ENCODE results near the gene PTGER1. TPM values are rescaled to one million over a fixed set of nuclear protein-coding genes. Genes with fewer than 3 reads are reported as not detected.

The PTGER1 gene
- total RNA-seq, 3 donors from 2014 or later, result 0.41 to 1.2 (median 0.63) TPM

DNA sequence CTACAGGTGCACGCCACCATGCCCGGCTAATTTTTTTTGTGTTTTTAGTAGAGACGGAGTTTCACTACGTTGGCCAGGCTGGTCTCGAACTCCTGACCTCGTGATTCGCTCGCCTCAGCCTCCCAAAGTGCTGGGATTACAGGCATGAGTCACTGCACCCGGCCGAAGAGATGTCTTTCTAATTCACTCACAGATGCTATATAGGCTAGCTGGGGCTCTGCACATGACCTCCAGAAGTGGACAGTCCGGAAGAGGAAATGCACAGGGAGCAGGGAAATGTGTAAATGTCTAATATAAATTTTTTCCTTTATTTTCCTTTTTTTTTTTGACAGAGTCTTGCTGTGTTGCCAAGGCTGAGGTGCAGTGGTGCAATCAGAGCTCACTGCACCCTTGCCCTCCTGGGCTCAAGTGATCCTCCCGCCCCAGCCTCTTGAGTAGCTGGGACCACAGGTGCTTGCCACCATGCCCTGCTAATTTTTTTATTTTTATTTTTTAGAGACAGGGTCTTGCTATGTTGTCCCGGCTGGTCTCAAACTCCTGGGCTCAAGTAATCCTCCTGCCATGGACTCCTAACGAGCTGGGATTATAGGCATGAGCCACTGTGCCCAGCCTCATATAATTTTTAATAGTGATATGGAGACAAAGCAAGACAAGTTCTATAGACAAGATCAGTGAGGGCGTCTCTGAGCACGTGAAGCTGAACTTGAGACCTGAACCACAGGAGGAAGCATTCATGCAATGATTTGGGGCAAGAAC lies 12.4 kb upstream of the PTGER1 start:
- DNase-seq (no peak), ATAC-seq (no peak)
- H3K36me3 ChIP-seq (ENCODE audit: low read depth), result no peaks in the 10 kb centered on the region
- intact Hi-C loops (cut with DNase I, micrococcal nuclease), result no loop called here
- TF ChIP-seq, protein P1, sequence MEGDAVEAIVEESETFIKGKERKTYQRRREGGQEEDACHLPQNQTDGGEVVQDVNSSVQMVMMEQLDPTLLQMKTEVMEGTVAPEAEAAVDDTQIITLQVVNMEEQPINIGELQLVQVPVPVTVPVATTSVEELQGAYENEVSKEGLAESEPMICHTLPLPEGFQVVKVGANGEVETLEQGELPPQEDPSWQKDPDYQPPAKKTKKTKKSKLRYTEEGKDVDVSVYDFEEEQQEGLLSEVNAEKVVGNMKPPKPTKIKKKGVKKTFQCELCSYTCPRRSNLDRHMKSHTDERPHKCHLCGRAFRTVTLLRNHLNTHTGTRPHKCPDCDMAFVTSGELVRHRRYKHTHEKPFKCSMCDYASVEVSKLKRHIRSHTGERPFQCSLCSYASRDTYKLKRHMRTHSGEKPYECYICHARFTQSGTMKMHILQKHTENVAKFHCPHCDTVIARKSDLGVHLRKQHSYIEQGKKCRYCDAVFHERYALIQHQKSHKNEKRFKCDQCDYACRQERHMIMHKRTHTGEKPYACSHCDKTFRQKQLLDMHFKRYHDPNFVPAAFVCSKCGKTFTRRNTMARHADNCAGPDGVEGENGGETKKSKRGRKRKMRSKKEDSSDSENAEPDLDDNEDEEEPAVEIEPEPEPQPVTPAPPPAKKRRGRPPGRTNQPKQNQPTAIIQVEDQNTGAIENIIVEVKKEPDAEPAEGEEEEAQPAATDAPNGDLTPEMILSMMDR (IDR thresholded peaks at IDR 0.05), result no peak
- H3K9me3 ChIP-seq, result no peaks in the 10 kb centered on the region
- H3K4me3 ChIP-seq, result no peak overlapping the region
- H3K4me1 ChIP-seq (ENCODE audit: low read depth), result peaks cover 6% of the 10 kb centered on the region

DNA sequence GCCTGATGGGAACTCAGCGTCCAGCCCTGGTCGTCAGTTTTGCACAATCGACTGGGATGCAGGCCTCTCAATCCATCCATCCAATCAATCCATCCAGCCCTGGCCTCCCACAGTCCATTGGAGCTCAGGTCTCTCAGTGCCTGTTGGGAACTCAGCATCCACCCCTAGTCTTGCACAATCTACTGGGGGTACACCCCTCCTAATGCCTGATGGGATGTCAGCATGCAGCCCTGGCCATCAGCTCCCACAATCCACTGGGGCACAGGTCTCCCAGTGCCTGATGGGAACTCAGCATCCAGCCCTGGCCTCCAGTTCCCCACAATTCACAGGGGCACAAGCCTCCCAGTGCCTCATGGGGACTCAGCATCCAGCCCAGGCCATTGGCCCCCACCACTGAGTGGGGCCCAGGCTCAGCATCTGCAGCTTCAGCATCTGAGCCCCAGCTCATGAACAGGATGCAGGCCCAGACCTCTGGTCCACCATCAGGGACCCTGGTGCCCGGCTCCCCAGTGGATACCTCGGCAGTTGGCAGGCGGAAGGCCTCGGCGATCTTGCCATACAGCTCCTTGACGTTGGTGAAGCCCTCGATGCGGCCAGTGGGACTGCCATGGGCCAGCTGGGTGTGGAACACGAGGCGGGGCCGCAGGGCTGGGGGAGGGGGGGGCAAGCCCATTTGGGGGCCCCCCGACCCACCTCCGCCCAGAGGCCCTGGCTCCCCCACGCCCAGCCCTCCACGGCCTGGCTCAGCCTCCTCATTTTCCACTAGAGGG lies 7.2 kb upstream of the PTGER1 start:
- ATAC-seq, result no peak
- H3K4me1 ChIP-seq (ENCODE audit: low read depth), result no peaks in the 10 kb centered on the region
- intact Hi-C loops (cut with DNase I, micrococcal nuclease), result no loop called here
- H3K9me3 ChIP-seq, result no peaks in the 10 kb centered on the region
- DNase-seq, result no peak
- H3K4me3 ChIP-seq, result no peak overlapping the region
- H3K36me3 ChIP-seq (ENCODE audit: low read depth), result no peaks in the 10 kb centered on the region
- TF ChIP-seq, protein P1 (IDR thresholded peaks at IDR 0.05), result no peak

DNA sequence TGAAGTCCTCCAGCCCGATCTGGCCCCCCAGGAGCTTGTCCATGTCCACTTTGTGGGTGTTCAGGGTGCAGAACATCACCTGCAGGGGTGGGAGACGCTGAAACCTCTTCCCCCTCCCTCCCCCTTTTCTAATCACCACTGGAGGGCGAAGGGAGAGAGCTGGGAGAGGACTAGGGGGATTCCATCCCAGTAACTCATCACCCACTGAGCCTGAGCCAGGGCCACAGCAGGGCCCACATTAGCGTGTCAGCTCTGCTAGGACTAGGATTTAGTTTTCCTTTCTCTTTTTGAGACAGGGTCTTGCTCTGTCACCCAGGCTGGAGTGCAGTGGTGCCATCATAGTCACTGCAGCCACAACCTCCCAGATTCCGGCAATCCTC lies 5.5 kb upstream of the PTGER1 start:
- ATAC-seq (no peak), DNase-seq (no peak)
- no peaks in the 10 kb centered on the region for H3K9me3 ChIP-seq
- H3K36me3 ChIP-seq (ENCODE audit: low read depth), result no peaks in the 10 kb centered on the region
- TF ChIP-seq, protein P1 (IDR thresholded peaks at IDR 0.05), result no peak
- peaks cover 3% of the 10 kb centered on the region for H3K4me1 ChIP-seq (ENCODE audit: low read depth)
- H3K4me3 ChIP-seq, result no peak overlapping the region
- intact Hi-C loops (cut with DNase I, micrococcal nuclease), result no loop called here

DNA sequence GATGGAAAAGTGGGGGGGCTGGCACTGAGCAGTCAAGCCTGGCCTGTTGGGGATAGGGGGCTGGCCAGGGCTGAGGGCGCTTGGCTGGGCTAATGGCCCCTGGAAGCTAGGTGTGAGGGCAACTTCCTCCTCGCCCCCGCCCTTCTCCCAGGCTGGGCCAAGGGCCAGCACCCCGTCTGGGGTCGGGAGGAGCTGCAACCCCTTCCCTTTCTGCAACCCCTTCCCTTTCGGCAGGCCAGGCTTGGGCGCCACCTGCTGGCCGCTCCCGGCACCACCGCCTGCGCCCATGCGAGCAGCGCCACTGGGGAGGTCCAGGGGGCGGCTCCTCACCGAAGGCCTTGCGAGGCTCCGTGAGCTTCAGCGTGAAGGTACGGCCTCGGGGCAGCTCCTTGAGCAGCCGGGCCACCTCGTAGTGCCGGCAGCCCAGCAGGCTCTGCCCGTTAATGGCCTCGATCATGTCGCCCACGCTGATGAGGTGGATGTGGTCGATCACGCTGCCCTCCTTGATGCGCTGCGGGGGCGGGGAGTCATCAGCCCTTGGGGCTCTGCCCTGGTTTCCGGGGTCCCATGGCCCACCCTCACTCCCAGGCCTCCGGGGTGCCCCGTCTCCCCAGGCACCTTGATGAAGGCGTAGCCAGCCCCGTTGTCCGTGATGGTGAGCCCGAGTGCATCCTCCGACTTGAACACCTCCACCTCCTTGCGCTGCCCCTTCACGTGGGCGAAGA lies 5.0 kb upstream of the PTGER1 start:
- H3K4me3 ChIP-seq, result no peak overlapping the region
- H3K4me1 ChIP-seq (ENCODE audit: low read depth), result peaks cover 8% of the 10 kb centered on the region
- peak; percentile 55 for ATAC-seq
- intact Hi-C loops (cut with DNase I, micrococcal nuclease), result no loop called here
- no peaks in the 10 kb centered on the region for H3K36me3 ChIP-seq (ENCODE audit: low read depth)
- no peaks in the 10 kb centered on the region for H3K9me3 ChIP-seq
- TF ChIP-seq, protein P1 (IDR thresholded peaks at IDR 0.05), result peak; percentile 76
- DNase-seq, result peak in 2 of 3 donors; percentile 58 to 70

DNA sequence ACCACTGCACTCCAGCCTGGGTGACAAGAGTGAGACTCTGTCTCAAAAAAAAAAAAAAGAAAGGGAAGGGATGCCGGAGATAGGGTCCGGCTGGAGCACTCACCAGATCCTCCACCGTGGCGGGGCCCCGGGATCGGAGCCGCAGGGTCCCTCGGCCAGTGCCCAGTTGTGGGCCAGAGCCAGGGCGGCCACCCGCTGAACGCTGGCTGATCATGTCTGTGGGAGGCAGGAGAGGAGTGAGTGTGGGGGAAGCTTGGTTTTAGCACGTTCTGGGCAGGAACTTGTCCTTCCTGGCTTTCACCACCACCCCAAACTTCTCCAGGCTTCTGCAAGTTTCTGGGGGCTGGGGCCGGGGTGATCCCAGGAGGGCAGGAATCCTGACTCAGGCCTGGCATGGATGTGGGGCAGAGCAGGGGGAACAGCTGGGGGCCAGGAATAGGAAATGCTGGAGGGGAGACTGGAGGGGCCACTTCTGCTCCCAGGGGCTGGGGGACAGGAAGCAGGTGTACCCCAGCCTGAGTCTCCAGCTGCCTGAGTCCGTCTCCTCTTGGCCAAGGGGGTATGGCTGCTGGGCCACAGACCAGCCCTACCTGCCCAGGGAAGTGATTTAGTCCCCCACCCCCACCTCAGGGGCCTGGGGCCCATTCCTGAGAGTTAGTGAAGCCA lies 4.3 kb upstream of the PTGER1 start:
- Histone ChIP-seq H3K4me1 (ENCODE audit: low read depth) (peaks cover 14% of the 10 kb centered on the region), H3K4me3 (no peak overlapping the region), H3K36me3 (ENCODE audit: low read depth) (no peaks in the 10 kb centered on the region), H3K9me3 (no peaks in the 10 kb centered on the region)
- TF ChIP-seq, protein P1 (IDR thresholded peaks at IDR 0.05), result no peak
- DNase-seq, result no peak
- ATAC-seq, result no peak
- intact Hi-C loops (cut with DNase I, micrococcal nuclease), result no loop called here
